GM21515 (cell line): ENCODE data around the gene KIAA0319L.

Experiments
- ATAC-seq: cut with Tn5 transposase; IDR thresholded peaks from one replicate; pipeline ENCODE4 v1.9.1; 2021; ENCODE audit not compliant: unreplicated experiment

KIAA0319L gene

GRCh38 chr1:35564037-35564883 is 7.1 kb upstream of the KIAA0319L start:
- no peak for ATAC-seq

GRCh38 chr1:35563166-35563565 is 6.0 kb upstream of the KIAA0319L start:
- ATAC-seq = no peak

GRCh38 chr1:35561972-35562680 is 4.9 kb upstream of the KIAA0319L start:
- ATAC-seq = no peak

GRCh38 chr1:35561297-35561971 is 4.2 kb upstream of the KIAA0319L start:
- no peak for ATAC-seq

GRCh38 chr1:35560256-35561225 is 3.3 kb upstream of the KIAA0319L start:
- ATAC-seq = no peak

GRCh38 chr1:35559317-35559944 is 2.2 kb upstream of the KIAA0319L start:
- ATAC-seq = no peak

- ATAC-seq = no peak
These were observed 1.4 kb upstream of the KIAA0319L start for GRCh38 chr1:35558374-35559316.

- peak; percentile 82 for ATAC-seq
These were observed 589 bp upstream of the KIAA0319L start, which contains the start of gene NCDN for GRCh38 chr1:35557611-35558373. NCDN (plus strand) TSS chr1:35557799; CDS start chr1:35558191, 392 bp downstream.

- ATAC-seq = no peak
These were observed 602 bp downstream of the KIAA0319L start for GRCh38 chr1:35556484-35557117.

- ATAC-seq = no peak
These were observed 1.4 kb downstream of the KIAA0319L start for GRCh38 chr1:35555601-35556477.

- no peak for ATAC-seq
These were observed 2.0 kb downstream of the KIAA0319L start for GRCh38 chr1:35555212-35555584.

- ATAC-seq = no peak
These were observed 2.7 kb downstream of the KIAA0319L start for GRCh38 chr1:35554266-35555211.

GRCh38 chr1:35553851-35554250 is 3.4 kb downstream of the KIAA0319L start:
- ATAC-seq = no peak

GRCh38 chr1:35546614-35547013 is 10.6 kb downstream of the KIAA0319L start:
- ATAC-seq = no peak

- no peak for ATAC-seq
These were observed 12.2 kb downstream of the KIAA0319L start for GRCh38 chr1:35544976-35545375.

GRCh38 chr1:35539824-35540261 is 17.4 kb downstream of the KIAA0319L start:
- no peak for ATAC-seq
